ENCODE measurements around the gene ZFP90. TPM values are rescaled to one million over a fixed set of nuclear protein-coding genes. Genes with fewer than 3 reads are reported as not detected.
"Not testable (repeated sequence)": the region's sequence is repeated elsewhere in the genome, so short reads cannot be mapped to it uniquely, and the experiment has no call there.

Gene ZFP90
- total RNA-seq, 3 donors from 2014 or later: 35.7 to 40.6 (median 40.3) TPM

DNA sequence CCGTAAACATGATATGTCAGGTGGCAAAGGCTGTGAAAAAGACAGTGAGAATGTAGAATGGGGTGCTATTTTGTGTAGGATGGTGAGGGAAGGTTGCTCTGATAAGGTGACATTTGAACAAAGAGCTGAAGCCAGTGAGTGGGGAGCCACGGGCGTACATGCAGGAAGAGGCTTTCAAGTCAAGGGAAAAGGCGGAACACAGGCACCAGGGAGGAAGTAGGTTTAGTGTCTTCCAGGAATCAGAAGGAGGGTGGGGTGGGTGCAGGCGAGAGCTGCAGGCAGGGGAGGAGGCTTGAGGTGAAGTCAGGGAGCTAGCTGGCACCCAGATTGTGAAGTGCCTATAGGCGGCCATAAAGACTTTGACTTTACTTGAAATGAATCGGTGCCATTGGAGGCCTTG lies 14.1 kb downstream of the ZFP90 start:
- Histone ChIP-seq H3K27ac (no peak overlapping the region), H3K27me3 (no peaks in the 10 kb centered on the region), H3K36me3 (peaks cover 29% of the 10 kb centered on the region), H3K4me3 (no peak overlapping the region), H3K4me1 (no peaks in the 10 kb centered on the region), H3K9me3 (peaks cover 73 to 84% of the 10 kb centered on the region in 2 donors)
- intact Hi-C loops (cut with DNase I; ENCODE audit: low total_unique reads): no loop called here
- DNase-seq (ENCODE audit: low spot score in 2 of 2): no peak
- TF ChIP-seq POLR2AphosphoS5 (IDR thresholded peaks at IDR 0.05): no peak
- no peak for TF ChIP-seq POLR2A (IDR thresholded peaks at IDR 0.05)
- TF ChIP-seq CTCF (IDR thresholded peaks at IDR 0.05): no peak

GRCh38 chr16:68560341-68560740 lies 21.2 kb downstream of the ZFP90 start:
- peaks cover 67% of the 10 kb centered on the region for H3K36me3 ChIP-seq

DNA sequence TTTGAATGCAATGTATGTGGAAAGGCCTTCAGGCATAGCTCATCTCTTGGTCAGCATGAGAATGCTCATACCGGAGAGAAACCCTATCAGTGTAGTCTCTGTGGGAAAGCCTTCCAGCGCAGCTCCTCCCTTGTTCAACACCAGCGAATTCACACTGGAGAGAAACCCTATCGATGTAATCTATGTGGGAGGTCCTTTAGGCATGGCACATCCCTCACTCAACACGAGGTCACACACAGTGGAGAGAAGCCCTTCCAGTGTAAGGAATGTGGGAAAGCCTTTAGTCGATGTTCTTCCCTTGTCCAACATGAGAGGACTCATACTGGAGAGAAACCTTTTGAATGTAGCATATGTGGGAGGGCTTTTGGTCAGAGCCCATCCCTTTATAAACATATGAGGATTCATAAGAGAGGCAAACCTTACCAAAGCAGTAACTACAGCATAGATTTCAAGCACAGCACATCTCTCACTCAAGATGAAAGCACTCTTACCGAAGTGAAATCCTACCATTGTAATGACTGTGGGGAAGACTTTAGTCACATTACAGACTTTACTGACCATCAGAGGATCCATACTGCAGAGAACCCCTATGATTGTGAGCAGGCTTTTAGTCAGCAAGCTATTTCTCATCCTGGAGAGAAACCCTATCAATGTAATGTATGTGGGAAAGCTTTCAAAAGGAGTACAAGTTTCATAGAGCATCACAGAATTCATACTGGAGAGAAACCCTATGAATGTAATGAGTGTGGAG lies 24.7 kb downstream of the ZFP90 start:
- peaks cover 45% of the 10 kb centered on the region for H3K36me3 ChIP-seq
- no peaks in the 10 kb centered on the region for H3K4me1 ChIP-seq
- H3K9me3 ChIP-seq: peaks cover 96 to 100% of the 10 kb centered on the region in 2 donors
- no peaks in the 10 kb centered on the region for H3K27me3 ChIP-seq
- intact Hi-C loops (cut with DNase I; ENCODE audit: low total_unique reads): no loop called here
- DNase-seq (ENCODE audit: low spot score in 2 of 2): no peak
- H3K4me3 ChIP-seq: peak overlapping the region in 1 of 3 donors; percentile 29
- no peak for TF ChIP-seq POLR2A (IDR thresholded peaks at IDR 0.05)
- TF ChIP-seq CTCF (IDR thresholded peaks at IDR 0.05): no peak
- no peak for TF ChIP-seq POLR2AphosphoS5 (IDR thresholded peaks at IDR 0.05)
- H3K27ac ChIP-seq: no peak overlapping the region

More at GRCh38 chr16:68560341-68560740, 21.2 kb downstream of the ZFP90 start:
- intact Hi-C loops (cut with DNase I; ENCODE audit: low total_unique reads); H3K27ac ChIP-seq; H3K27me3 ChIP-seq; H3K4me3 ChIP-seq; H3K4me1 ChIP-seq; DNase-seq (ENCODE audit: low spot score in 2 of 2): not testable (repeated sequence)
- H3K9me3 ChIP-seq: peaks cover 96 to 100% of the 10 kb centered on the region in 2 donors

DNA sequence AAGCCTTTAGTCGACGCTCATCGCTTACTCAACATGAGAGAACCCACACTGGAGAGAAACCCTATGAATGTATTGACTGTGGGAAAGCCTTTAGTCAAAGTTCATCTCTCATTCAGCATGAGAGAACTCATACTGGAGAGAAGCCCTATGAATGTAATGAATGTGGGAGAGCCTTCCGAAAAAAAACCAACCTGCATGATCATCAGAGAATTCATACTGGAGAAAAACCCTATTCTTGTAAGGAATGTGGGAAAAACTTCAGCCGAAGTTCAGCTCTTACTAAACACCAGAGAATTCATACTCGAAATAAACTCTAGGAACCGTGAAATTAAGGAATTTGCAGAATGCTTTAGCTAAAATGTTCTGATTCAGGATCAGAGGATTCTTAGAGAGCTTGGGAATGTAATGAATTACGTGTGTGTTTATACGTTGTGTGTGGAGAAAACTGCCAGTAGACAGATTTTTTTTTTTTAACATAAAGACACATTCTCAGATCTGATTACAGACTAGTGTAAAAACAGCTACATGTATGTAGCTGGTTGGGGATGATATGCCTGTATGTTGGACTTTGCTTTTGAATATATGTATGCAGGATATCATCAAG lies 25.4 kb downstream of the ZFP90 start:
- TF ChIP-seq CTCF (IDR thresholded peaks at IDR 0.05): no peak
- no peak for TF ChIP-seq POLR2A (IDR thresholded peaks at IDR 0.05)
- TF ChIP-seq POLR2AphosphoS5 (IDR thresholded peaks at IDR 0.05): no peak
- Histone ChIP-seq H3K4me3 (no peak overlapping the region), H3K9me3 (peaks cover 96 to 100% of the 10 kb centered on the region in 2 donors), H3K27me3 (no peaks in the 10 kb centered on the region), H3K36me3 (peaks cover 39% of the 10 kb centered on the region), H3K27ac (no peak overlapping the region), H3K4me1 (no peaks in the 10 kb centered on the region)
- no peak for DNase-seq (ENCODE audit: low spot score in 2 of 2)
- intact Hi-C loops (cut with DNase I; ENCODE audit: low total_unique reads): no loop called here

DNA sequence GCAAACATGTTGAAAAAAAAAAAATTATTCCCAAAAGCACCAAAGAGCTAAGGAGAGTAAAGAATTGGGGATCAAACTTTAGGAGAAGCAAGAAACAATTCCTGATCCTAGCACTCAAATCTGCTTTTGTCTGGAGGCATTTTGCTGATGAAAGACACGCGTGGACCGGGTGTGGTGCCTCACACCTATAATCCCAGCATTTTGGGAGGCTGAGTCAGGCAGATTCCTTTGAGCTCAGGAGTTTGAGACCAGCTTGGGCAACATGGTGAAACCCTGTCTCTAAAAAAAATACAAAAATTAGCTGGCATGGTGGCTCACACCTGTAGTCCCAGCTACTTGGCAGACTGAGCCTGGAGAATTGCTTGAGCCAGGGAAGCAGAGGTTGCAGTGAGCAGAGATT lies 35.4 kb downstream of the ZFP90 start:
- intact Hi-C loops (cut with DNase I; ENCODE audit: low total_unique reads): no loop called here
- no peaks in the 10 kb centered on the region for H3K27me3 ChIP-seq
- no peaks in the 10 kb centered on the region for H3K36me3 ChIP-seq
- no peak overlapping the region for H3K4me3 ChIP-seq
- H3K27ac ChIP-seq: no peak overlapping the region
- no peaks in the 10 kb centered on the region for H3K4me1 ChIP-seq
- DNase-seq (ENCODE audit: low spot score in 2 of 2): no peak
- TF ChIP-seq CTCF (IDR thresholded peaks at IDR 0.05) (no peak), POLR2A (IDR thresholded peaks at IDR 0.05) (no peak), POLR2AphosphoS5 (IDR thresholded peaks at IDR 0.05) (no peak)
- peaks cover 85 to 99% of the 10 kb centered on the region in 2 donors for H3K9me3 ChIP-seq
